Ascending aorta (tissue), 2 donors: ENCODE results near the gene INSM2. TPM values are rescaled to one million over a fixed set of nuclear protein-coding genes. Genes with fewer than 3 reads are reported as not detected.
A peak's percentile ranks its signal among the peaks of the same experiment; 100 is the strongest.

Experiments used
- DNase-seq, 2 donors: peaks; one replicate each; pipeline ENCODE4 v3.0.0-alpha.2; 2019; ENCODE audit warnings: low spot score in 2 of 2
- H3K27ac ChIP-seq, 2 donors: fragments of 200-600 bp; sonication (generic); one replicate each; pipeline ENCODE4 v1.5.1; 2016 to 2017; ENCODE audit warnings: mild to moderate bottlenecking in 1 of 2
- H3K27me3 ChIP-seq: fragments of 200-600 bp; sonication (generic); one replicate; pipeline ENCODE4 v1.5.1; 2017
- H3K36me3 ChIP-seq, 2 donors: fragments of 200-600 bp; sonication (generic); one replicate each; pipeline ENCODE4 v1.5.1; 2016
- H3K4me1 ChIP-seq, 2 donors: fragments of 200-600 bp; sonication (generic); one replicate each; pipeline ENCODE4 v1.5.1; 2016 to 2017; ENCODE audit warnings: mild to moderate bottlenecking in 1 of 2
- H3K4me3 ChIP-seq, 2 donors: fragments of 200-600 bp; sonication (generic); one replicate each; pipeline ENCODE4 v1.5.1; 2016 to 2017; ENCODE audit warnings: mild to moderate bottlenecking in 1 of 2
- H3K9me3 ChIP-seq, 2 donors: fragments of 200-600 bp; sonication (generic); one replicate each; pipeline ENCODE4 v1.5.1; 2016
- intact Hi-C: fragments of 100-400 bp; cut with DNase I; formaldehyde crosslinking; loops from one replicate; pipeline ENCODE4 v1.15.1; 2023
- total RNA-seq: library from RNA; depleted of rRNA; stranded (reverse); fragments of >200 nt; gene quantifications from one replicate; pipeline ENCODE4 v1.1.0, GENCODE V29; 2016
- TF ChIP-seq, protein P1 (sequence below), 3 experiments: fragments of 200-600 bp in 2 of 3; fragments of 450-650 bp in 1 of 3; sonication (generic) in 2 of 3; IDR thresholded peaks; one replicate each; pipeline ENCODE4 v1.5.1; 2016 to 2019; ENCODE audit warnings: antibody characterized with exemption in 3 of 3, mild to moderate bottlenecking in 1 of 3, moderate library complexity in 1 of 3

The INSM2 gene
- total RNA-seq, 1 donor from 2014 or later, result not detected

DNA sequence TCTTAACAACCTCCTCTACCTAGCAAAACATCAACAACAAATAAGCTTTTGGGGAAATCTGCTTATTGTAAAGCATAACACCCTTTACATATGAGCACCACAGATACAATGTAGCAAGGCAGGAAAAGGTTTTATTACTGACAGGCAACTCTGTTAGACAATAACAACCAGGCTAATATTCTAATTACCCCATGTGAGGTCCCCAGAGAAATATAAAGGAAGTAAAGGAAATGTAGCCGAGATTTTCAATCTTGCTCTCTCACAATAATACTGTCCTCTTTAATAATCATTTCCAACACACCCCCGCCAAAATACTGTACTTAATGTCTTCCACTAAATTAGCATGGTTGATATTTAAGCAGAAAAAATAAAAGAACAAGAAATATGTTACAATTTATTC is 14.0 kb upstream of the INSM2 start:
- H3K4me3 ChIP-seq, result no peak overlapping the region
- H3K27ac ChIP-seq, result no peak overlapping the region
- TF ChIP-seq, protein P1, sequence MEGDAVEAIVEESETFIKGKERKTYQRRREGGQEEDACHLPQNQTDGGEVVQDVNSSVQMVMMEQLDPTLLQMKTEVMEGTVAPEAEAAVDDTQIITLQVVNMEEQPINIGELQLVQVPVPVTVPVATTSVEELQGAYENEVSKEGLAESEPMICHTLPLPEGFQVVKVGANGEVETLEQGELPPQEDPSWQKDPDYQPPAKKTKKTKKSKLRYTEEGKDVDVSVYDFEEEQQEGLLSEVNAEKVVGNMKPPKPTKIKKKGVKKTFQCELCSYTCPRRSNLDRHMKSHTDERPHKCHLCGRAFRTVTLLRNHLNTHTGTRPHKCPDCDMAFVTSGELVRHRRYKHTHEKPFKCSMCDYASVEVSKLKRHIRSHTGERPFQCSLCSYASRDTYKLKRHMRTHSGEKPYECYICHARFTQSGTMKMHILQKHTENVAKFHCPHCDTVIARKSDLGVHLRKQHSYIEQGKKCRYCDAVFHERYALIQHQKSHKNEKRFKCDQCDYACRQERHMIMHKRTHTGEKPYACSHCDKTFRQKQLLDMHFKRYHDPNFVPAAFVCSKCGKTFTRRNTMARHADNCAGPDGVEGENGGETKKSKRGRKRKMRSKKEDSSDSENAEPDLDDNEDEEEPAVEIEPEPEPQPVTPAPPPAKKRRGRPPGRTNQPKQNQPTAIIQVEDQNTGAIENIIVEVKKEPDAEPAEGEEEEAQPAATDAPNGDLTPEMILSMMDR (IDR thresholded peaks at IDR 0.05), result no peak
- no peak for DNase-seq
- H3K36me3 ChIP-seq, result no peaks in the 10 kb centered on the region
- H3K4me1 ChIP-seq, result no peaks in the 10 kb centered on the region
- intact Hi-C loops, result no loop called here
- H3K9me3 ChIP-seq, result no peaks in the 10 kb centered on the region
- no peaks in the 10 kb centered on the region for H3K27me3 ChIP-seq

DNA sequence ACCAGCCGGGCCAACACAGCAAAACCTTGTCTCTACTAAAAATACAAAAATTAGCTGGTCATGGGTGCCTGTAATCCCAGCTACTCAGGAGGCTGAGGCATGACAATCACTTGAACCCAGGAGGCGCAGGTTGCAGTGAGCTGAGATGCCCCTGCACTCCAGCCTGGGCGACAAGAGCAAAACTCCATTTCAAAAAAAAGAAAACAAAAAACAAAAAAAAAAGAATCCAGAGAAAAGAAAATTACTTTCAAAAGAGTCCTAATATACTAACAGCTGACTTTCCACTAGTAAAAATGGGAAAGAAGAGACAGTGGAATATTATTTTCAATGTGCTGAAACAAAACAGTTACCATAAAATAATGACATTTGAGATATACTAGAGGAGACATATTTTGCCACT is 8.3 kb upstream of the INSM2 start:
- Histone ChIP-seq H3K4me3 (no peak overlapping the region), H3K27ac (no peak overlapping the region), H3K27me3 (no peaks in the 10 kb centered on the region), H3K9me3 (peaks cover 0 to 6% of the 10 kb centered on the region in 2 donors), H3K36me3 (no peaks in the 10 kb centered on the region), H3K4me1 (no peaks in the 10 kb centered on the region)
- TF ChIP-seq, protein P1 (IDR thresholded peaks at IDR 0.05), result no peak
- DNase-seq, result no peak
- intact Hi-C loops, result no loop called here

DNA sequence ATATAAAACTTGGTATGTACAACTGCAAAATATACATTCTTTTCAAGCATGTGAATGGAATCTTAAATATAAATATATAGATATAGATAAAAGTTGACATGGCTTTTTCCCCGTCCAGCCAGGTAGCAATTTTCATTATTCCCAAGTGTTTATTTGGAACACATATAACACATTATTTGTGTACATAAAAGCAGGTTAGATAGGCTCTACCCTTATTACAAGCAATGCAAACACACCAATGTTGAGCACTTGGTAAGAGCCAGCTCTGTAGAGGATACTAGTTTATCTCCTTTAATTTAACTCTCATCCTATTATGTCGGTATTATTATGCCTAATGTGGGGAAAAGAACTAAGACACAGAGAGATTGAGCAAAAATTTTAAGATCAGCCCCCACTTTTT is 7.0 kb upstream of the INSM2 start:
- Histone ChIP-seq H3K36me3 (no peaks in the 10 kb centered on the region), H3K4me3 (no peak overlapping the region), H3K9me3 (peaks cover 0 to 6% of the 10 kb centered on the region in 2 donors), H3K4me1 (no peaks in the 10 kb centered on the region), H3K27ac (no peak overlapping the region), H3K27me3 (no peaks in the 10 kb centered on the region)
- intact Hi-C loops, result no loop called here
- DNase-seq, result no peak
- TF ChIP-seq, protein P1 (IDR thresholded peaks at IDR 0.05), result no peak

DNA sequence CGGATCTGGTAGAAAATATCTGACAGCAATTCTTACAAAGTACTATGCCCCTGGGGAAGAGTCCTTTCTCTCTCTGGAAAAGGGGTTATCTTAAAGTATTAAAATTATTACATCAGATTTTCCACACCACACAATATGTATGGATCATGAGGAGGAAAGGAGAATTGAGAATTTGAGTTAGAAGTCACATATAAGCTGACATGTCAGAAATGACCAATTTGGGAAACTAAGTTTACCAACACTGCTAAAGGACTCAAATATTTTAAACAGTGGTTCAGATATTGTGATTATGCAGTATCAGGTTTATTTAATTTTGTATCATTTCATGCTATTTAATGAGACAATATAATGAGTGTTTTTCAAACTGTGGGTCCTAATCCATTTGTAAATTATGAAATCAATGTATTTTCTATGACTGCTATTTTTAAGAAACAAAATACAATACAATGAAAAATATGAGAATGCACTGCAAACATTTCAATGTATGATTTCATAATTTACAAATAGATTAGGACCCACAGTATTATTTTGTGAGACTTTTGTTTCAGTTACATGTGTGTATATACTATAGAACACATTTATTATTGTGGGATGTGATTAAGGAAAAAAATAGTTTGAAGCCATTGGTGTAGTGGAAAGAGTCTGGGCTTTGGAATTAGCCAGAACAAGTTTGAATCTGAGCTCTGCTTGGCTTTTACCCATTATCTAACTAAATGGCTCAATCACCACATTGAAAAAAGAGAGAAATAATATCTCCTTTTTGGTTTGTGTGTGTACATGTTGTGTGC is 1.8 kb upstream of the INSM2 start:
- Histone ChIP-seq H3K4me3 (no peak overlapping the region), H3K9me3 (no peaks in the 10 kb centered on the region), H3K27me3 (peaks cover 25% of the 10 kb centered on the region), H3K36me3 (no peaks in the 10 kb centered on the region), H3K4me1 (peaks cover 19 to 24% of the 10 kb centered on the region in 2 donors), H3K27ac (no peak overlapping the region)
- intact Hi-C loops, result no loop called here
- TF ChIP-seq, protein P1 (IDR thresholded peaks at IDR 0.05), result no peak
- DNase-seq, result no peak

DNA sequence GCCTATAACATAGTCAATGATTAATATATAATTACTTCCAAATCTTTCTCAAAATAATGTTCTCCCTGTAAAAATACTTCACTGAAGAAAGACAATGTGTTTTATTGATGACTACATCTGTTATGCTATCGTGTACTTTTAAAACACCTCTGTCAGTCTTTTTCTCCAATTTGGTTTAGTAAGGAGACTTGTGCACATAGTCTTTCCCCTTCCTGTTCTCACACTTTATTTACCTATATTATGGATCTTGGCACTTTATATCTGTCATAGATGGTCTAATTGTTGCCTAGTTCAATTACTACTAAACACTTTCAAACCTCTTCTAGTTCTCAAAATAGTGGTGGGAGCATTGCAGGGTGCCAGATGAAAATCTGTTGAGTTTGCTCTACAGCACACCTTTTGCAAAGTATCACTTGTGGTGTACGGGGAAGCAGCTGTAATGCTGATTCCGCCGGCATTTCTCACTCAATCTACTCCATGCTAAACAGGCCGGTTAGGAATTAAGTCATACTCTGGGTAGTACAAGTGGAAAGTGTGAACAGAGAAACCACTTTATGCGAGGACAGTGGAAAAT is 1.1 kb upstream of the INSM2 start:
- Histone ChIP-seq H3K4me3 (peak overlapping the region; percentile 43 to 64), H3K9me3 (no peaks in the 10 kb centered on the region), H3K27me3 (peaks cover 25% of the 10 kb centered on the region), H3K27ac (no peak overlapping the region), H3K4me1 (peaks cover 19 to 24% of the 10 kb centered on the region in 2 donors), H3K36me3 (no peaks in the 10 kb centered on the region)
- intact Hi-C loops, result no loop called here
- TF ChIP-seq, protein P1 (IDR thresholded peaks at IDR 0.05), result no peak
- no peak for DNase-seq
